Bladder microvascular endothelial cell (primary cell): ENCODE measurements around the gene TNS4. TPM values are rescaled to one million over a fixed set of nuclear protein-coding genes. Genes with fewer than 3 reads are reported as not detected.

Experiments
- total RNA-seq: library from RNA; depleted of rRNA; stranded (reverse); fragments of >200 nt; gene quantifications from 2 replicates; pipeline ENCODE4 v1.2.3, GENCODE V29; 2014

Gene TNS4
- total RNA-seq = not detected in 2 replicates

GRCh38 chr17:40501499-40501911 is at the start of gene TNS4:
Gene TNS4, minus strand, starts transcription at chr17:40501623. Its CDS starts 5,198 bp downstream, at chr17:40496425.

GRCh38 chr17:40443196-40443987 is 58.0 kb downstream of the TNS4 start, which contains the start of gene IGFBP4:
Gene IGFBP4, plus strand, starts transcription at chr17:40443450. Its CDS starts 286 bp downstream, at chr17:40443736.

Other genes starting within 250 kb of the TNS4 start
- gene CDC6, start 213.7 kb downstream of the TNS4 start, total RNA-seq = 16.7 and 21.1 TPM in 2 replicates
- 5.0 and 9.8 TPM in 2 replicates for gene RARA, start 192.4 kb downstream of the TNS4 start, total RNA-seq
- gene GJD3, start 136.9 kb downstream of the TNS4 start, total RNA-seq = 0.49 and 1.6 TPM in 2 replicates
- 57.8 and 74.0 TPM in 2 replicates for gene TOP2A, start 83.7 kb downstream of the TNS4 start, total RNA-seq
- 187 and 316 TPM in 2 replicates for gene IGFBP4, start 58.2 kb downstream of the TNS4 start, total RNA-seq
- 0.06 and 0.16 TPM in 2 replicates for gene CCR7, start 63.8 kb upstream of the TNS4 start, total RNA-seq
- 53.4 and 85.9 TPM in 2 replicates for gene SMARCE1, start 146.2 kb upstream of the TNS4 start, total RNA-seq
- under 0.01 and 0.06 TPM in 2 replicates for gene KRT222, start 163.6 kb upstream of the TNS4 start, total RNA-seq
- not detected in 2 replicates for gene KRT24, start 202.1 kb upstream of the TNS4 start, total RNA-seq